HG03139 (cell line): ENCODE measurements around the gene RBM12.
"Not testable (repeated sequence)": the region's sequence is repeated elsewhere in the genome, so short reads cannot be mapped to it uniquely, and the experiment has no call there.

Experiments used
- ATAC-seq: cut with Tn5 transposase; IDR thresholded peaks from one replicate; pipeline ENCODE4 v1.9.1; 2021; ENCODE audit not compliant: unreplicated experiment

The RBM12 gene, protein sequence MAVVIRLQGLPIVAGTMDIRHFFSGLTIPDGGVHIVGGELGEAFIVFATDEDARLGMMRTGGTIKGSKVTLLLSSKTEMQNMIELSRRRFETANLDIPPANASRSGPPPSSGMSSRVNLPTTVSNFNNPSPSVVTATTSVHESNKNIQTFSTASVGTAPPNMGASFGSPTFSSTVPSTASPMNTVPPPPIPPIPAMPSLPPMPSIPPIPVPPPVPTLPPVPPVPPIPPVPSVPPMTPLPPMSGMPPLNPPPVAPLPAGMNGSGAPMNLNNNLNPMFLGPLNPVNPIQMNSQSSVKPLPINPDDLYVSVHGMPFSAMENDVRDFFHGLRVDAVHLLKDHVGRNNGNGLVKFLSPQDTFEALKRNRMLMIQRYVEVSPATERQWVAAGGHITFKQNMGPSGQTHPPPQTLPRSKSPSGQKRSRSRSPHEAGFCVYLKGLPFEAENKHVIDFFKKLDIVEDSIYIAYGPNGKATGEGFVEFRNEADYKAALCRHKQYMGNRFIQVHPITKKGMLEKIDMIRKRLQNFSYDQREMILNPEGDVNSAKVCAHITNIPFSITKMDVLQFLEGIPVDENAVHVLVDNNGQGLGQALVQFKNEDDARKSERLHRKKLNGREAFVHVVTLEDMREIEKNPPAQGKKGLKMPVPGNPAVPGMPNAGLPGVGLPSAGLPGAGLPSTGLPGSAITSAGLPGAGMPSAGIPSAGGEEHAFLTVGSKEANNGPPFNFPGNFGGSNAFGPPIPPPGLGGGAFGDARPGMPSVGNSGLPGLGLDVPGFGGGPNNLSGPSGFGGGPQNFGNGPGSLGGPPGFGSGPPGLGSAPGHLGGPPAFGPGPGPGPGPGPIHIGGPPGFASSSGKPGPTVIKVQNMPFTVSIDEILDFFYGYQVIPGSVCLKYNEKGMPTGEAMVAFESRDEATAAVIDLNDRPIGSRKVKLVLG

DNA sequence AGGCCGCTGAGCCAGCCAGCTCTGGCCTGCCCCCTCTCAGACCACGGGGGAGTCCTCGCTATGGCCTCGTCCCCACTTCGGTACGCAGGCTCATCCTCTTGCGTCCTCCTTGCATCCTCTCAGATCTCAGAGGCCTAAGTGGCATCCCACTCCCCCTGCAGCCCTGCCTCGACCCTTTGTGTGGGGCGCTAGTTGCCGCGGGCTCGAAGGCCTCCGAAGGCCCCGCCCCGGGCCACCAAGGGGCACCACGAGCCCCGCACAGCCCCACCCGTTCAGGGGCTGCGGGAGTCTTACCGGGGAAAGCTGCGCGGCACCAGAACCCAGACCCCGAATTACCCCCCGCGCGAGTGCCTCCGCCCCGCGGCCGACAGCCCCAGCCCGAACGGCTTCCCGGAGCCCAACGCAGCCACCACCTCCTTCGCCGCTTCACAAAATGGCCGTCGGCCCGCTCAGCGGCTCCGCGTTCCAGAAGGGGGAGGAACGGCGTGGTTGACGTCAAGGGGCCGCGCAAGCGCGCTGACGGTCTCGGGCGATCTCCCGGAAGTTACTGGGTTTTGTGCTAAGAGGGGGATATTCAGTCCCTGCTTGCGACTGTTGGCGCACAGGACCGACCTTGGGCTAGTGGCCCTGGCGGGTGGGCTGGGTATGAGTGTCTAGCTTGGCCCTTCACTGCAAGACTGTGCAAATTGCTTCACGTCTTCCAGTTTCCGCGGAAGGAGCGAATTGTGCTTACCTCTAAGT is at the start of gene RBM12, which contains the start of gene CPNE1:
Gene RBM12, minus strand, starts transcription at position 435 of the 741 bp plus-strand sequence. CDS start 9,578 bp downstream, outside the sequence.
Gene CPNE1, minus strand, starts transcription at position 435 of the 741 bp plus-strand sequence. CDS start 31,977 bp downstream, outside the sequence.
- peak; percentile 74 for ATAC-seq

DNA sequence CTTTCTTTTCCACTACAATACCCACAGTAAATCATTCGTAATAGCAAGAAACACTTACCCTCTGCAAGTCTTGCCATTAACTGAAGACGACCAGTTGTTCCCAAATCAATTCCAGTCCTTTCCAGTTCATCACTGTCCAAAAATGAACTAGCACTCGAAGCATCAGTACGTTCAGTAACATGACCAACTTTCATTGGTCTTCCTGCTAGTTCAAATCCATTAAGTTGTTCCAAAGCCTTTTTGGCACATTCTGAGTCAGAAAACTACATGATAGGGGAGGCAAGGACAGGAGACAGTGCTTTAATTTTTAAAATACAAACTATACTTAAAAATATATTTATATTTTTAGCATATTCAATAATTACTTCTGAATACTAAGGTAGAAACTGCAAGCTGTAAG is 49.4 kb upstream of the RBM12 start:
- ATAC-seq: no peak

DNA sequence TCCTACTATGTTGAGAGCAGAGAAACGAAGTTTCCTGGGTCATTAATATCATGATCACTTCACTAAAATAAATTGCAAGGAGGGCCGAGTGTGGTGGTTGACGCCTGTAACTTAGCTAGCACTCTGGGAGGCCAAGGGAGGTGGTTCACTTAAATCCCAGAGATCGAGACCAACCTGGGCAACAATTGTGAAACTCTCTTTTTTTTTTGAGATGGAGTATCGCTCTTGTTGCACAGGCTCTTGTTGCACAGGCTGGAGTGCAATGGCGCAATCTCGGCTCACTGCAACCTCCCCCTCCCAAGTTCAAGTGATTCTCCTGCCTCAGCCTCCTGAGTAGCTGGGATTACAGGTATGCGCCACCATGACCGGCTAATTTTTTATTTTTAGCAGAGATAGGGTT is 48.4 kb upstream of the RBM12 start:
- not testable (repeated sequence) for ATAC-seq

DNA sequence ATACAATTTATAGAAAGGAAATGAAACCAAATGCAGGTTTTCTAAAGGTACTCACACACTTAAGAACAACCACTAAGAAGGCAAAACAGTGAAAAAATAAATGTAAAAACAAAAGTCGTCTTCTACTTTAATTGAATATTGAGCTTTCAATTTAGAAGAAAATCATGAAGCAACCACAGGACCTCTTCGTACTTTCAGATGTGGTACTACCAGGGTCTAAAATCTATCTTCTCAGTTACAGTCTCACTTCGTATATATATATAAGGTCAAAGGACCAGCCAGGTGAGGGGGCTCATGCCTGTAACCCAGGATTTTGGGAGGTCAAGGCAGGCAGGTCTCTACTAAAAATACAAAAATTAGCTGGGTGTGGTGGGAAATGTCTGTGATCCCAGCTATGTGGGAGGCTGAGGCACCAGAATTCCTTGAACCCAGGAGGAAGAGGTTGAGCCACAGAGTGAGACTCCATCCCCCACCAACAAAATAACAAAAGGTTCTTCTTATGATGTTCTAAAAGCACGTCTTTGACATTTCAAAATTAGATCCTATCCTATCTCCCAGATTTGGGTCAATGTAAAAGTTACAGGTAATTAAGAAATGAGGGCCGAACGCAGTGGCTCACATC is 47.0 kb upstream of the RBM12 start:
- no peak for ATAC-seq

DNA sequence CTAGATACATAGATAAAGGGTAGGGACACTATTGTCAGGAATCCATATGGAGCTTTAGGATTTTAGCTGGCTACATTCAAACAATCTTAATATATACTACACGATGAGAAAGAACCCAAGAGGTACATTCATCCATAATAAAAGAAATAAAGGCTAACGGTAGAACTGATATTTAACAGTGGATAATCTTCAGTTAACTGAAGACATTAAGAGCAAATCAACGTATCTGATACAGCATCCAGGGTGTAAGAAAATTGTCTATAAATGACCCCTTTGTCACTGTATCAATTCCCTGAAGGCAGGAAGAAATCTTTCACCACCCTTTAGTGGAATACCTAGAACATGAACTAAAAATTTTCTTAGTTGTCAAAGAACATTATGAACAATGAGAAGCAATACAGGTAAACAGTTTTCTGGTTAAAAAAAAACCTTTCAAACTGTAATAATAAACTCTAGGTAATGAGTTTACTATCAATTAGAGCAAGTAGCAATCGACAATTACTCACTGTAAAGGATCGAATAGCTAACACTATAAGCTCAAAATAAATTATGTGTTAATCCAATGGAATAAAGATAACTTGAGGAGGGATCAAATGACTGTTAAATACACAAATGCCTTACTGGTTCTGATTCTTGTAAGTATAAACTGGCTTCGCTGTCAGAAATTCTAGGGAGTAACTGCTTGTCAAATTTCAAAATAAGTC is 46.3 kb upstream of the RBM12 start:
- no peak for ATAC-seq

DNA sequence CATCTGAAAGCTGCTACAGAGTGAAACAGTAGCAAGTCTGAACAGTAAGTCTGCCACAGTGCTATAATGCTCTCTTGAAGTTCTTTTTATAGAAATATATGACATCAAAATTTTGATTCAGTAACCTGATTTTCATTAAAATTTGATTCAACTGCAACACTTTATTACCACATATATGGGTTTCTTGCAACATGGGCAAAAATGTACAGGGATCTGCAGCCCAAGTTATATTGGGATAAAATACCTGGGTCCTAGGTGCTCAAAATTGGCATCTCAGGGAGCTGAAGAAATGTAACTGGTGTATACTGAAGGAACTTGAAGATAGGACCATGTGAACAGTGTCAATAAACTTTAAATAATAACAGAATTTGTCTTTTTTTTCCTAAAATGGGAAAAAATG is 45.3 kb upstream of the RBM12 start:
- no peak for ATAC-seq

DNA sequence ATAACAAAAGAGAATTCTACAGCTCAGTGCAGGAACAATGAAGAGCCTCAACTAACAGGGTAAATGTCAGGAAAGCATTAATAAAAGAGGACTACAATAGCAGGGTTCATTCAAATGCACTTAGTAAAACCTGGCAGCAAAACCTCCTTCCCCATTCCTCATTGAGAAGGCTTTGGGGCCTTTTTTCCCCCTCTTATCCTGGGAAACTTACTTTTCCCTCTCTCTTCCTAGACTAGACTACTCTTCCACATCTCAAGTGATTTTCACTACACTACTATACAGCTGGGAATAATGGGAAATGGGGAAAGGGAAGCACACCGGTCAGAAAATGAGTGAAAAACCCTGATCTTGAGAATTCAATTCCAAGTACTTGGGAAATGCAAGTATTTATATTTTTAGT is 44.6 kb upstream of the RBM12 start:
- ATAC-seq: no peak

DNA sequence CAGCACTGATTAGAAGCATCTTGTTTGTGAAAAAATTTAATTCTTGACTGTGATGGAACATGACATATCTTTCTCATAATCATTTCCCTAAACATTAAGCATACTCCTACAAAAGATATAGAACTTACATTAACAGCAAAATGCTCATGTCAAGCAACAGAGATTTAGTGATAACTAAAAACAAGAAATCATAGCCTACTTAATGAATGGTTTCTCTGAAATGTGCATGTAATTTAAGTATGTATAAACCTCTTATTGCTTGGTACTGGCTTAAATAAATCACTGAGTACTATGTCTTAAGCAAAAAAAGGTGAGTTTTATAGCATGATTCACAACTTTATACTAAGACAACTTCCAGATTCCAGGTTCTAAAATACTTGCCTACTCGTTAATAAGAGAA is 43.8 kb upstream of the RBM12 start:
- ATAC-seq: no peak

DNA sequence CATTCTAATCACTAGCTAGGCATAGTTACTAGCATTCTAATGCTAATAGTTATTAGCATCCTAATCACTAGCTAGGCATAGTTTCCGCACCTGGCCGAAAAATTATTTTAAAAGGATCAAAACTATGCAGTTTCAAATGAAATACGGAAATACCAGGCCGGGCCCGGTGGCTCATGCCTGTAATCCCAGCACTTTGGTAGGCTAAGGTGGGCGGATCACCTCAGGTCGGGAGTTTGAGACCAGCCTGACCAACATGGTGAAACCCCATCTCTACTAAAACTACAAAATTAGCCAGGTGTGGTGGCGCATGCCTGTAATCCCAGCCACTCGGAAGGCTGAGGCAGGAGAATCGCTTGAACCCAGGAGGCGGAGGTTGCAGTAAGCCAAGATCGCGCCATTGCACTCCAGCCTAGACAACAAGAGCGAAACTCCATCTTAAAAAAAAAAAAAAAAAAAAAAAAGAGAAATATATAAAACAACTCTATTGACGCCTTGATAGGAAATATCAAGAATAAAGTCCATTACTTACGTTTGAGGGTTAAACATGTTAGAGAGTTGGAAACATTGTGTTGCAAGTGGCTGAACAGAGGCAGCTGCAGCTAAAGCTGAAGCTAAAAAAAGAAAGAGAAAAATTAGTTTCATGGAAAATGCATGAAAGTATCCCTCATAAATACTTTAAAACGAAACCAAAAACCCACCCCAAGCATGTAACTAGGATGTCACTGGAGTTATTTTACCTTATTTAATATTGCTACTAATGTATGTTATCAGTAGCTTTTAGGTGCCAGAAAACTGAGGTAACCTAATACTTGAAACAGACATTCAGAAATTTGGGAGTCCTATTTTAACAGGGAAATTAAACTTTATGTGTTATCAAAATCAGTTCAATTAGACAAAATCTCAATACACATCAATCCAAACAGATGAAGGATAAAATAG is 42.2 kb upstream of the RBM12 start:
- ATAC-seq: not testable (repeated sequence)

DNA sequence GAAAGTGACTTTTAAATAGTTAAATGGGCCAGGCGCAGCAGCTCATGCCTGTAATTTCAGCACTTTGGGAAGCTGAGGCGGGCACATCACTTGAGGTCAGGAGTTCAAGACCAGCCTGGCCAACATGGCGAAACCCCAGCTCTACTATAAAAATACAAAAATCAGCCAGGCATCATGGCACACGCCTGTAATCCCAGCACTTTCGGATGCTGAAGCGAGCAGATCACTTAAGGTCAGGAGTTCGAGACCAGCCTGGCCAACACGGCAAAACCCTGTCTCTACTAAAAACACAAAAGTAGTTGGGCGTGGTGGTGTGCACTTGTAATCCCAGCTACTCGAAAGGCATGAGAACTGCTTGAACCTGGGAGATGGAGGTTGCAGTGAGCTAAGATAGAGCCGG is 41.2 kb upstream of the RBM12 start:
- ATAC-seq: not testable (repeated sequence)

DNA sequence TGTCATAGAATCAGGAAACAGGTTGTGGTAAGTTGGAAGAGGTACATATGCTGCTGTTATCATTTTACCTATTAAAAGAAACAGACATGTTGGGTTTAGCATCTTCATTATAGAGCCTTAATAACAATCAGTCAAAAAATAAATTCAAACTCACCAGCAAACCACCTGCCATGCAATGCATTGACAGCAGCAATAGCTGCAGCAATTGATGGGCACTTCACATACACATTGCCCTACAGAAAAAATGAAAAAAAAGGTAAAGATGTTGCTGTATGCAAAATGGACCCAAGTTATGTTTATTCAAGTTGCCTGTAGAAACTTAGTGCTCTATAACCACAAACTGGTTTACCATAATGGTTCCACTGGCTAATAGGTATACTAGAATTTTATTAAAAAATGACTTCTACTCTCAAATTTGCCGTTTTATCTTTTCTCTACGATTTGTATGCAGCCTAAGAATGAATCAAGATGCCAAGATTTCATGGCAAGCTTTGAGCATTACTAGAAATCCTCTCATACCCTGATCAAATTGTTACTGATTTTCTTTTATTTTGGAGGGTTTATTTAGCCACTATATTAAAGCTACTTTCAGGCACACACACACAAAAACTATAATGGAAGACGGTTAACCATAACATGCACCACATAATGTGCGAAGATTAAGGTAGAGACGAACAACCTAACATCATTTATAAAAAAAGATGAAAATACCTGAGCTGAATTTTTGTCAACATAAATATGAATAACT is 40.0 kb upstream of the RBM12 start:
- no peak for ATAC-seq

DNA sequence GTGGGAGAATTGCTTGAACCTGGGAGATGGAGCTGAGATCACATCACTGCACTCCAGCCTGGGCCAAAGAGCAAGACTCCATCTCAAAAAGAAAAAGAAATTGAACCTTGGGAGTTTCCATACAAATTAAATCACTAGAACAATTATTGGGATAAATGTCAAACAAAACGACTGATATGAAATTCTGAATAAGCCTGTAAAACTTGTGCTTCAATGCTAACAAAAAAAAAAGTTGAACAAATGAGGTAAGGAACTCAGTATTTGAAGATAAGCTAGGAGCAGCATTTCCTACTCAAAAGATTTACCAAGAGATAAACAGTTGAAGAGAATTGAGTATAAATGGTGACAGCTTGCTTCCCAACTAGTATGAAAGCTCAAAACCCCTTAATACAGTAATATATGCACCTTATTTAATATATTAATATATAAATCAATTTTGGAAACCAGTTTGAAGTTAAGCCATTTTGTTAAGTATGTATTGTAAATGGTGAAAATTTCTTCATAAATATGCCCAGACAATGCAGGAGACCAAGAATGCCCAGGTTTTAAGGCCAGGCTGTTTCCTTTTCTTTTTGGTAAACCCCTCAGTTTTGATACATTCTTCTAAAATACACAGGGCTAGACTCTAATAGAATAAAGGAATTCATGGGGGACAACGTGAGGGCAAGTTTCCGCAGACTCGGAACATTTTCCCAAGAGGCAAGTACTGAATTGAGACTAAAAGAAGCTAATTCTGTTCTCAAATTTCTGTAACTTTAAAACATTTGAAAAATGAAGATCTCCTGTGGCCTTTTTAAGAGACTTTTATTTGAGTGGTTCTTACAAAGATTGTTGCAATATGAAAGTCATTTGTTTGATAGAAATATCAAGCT is 38.4 kb upstream of the RBM12 start:
- ATAC-seq: no peak

DNA sequence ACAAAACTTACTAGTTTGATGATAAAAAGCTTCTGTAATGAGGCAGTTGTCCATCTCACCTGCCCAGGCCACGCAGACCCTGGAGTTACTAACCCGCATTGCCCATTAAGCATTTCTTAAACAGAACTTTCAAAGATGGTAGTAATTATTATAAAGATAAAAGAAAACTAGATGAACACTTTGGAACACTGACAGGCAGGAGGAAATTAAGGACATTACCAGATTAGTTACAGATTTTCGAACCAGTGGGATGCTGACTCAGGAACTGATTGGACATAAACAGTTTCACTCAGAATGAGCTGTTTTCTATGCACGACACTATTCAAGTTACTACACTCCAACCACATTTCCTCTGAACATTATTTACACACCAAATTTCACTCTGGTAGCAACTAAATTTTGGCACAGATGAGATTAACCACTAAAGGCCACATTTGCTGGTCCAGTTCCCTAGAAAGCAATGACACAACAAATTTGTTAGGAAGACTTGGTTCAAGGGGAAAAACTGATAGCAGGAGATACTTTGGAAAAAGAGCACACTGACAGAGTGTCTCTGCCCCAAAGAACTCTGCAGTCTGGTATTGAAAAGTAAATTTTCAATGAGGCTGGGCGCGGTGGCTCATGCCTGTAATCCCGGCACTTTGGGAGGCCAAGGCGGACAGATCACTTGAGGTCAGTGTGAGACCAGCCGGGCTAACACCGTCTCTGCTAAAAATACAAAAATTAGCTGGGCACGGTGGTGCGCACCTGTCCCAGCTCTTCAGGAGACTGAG is 37.5 kb upstream of the RBM12 start:
- ATAC-seq: no peak

DNA sequence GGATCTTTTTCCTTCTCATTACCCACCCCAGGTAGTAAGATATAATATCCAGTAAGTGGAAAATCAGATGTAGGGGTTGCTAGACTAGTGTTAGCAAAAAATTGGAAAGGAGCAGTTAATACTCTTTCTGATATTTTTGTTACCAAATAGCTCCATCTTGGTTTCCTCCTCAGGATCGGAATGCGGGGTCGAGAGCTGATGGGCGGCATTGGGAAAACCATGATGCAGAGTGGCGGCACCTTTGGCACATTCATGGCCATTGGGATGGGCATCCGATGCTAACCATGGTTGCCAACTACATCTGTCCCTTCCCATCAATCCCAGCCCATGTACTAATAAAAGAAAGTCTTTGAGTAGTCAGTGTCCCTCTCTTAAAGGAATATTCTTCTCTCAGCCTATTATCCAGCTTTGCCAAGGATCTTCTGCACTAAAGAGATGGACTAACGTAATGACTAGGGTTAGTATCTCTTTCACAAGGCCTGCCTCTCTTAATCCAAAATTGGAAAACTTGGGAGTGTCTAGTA is 36.0 kb upstream of the RBM12 start:
- no peak for ATAC-seq

DNA sequence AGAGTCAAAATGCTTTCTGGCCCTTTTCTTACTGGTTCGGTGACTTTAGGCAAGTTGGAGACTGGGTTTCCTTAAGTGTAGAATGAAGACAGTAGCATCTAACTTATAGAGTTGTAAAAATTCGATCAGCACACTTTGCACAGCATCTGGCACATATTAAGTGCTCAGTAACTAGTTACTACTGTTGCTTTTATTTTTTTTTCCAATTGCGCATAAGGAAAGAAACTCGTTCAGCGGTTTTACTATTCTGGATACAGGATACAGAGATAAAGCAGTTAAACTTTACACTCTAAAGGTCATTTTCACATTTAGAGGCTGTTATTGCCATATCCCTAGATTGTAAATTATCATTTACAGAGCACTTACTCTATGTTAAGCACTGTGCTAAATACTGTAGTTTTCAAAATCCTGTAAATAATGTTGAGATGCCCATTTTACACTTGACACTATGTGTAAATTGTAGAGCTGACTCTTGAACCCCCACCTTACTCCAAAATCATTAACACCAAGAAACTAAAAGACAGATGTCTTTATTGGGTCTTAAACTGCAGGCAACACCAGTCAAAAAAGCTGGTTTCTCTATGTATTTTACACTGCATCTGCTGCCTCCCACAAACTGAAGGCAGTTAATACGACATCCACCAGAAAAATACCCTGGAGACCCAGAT is 35.4 kb upstream of the RBM12 start:
- no peak for ATAC-seq
